Endodermal cell (in vitro differentiated cells): ENCODE results near the gene NUMBL. TPM values are rescaled to one million over a fixed set of nuclear protein-coding genes. Genes with fewer than 3 reads are reported as not detected.

Experiments
- DNase-seq: peaks from one replicate; pipeline ENCODE4 v3.0.0-alpha.2; 2017
- H3K27ac ChIP-seq: 2 replicates; pipeline ENCODE4 v1.5.1; 2013; ENCODE audit warnings: mild to moderate bottlenecking, low read depth, low read length, moderate library complexity
- H3K27me3 ChIP-seq: 2 replicates; pipeline ENCODE4 v1.6.1; 2013; ENCODE audit warnings: mild to moderate bottlenecking, low read length, moderate library complexity; ENCODE audit not compliant: insufficient read depth, control insufficient read depth, poor library complexity, severe bottlenecking
- H3K36me3 ChIP-seq: 2 replicates; pipeline ENCODE4 v1.7.0; 2013; ENCODE audit warnings: mild to moderate bottlenecking, low read length, moderate library complexity; ENCODE audit not compliant: control insufficient read depth, insufficient read depth
- H3K4me1 ChIP-seq: one replicate; pipeline ENCODE4 v1.7.0; 2013; ENCODE audit warnings: low read length; ENCODE audit not compliant: control insufficient read depth, insufficient read depth
- H3K4me3 ChIP-seq: 2 replicates; pipeline ENCODE4 v1.5.1; 2013; ENCODE audit warnings: mild to moderate bottlenecking, low read length, moderate library complexity
- H3K9ac ChIP-seq: 2 replicates; pipeline ENCODE4 v1.6.1; 2013; ENCODE audit warnings: mild to moderate bottlenecking, low read length, moderate library complexity; ENCODE audit not compliant: poor library complexity, severe bottlenecking; ENCODE audit errors: extremely low read depth
- H3K9me3 ChIP-seq: 2 replicates; pipeline ENCODE4 v1.6.1; 2013; ENCODE audit warnings: mild to moderate bottlenecking, low read length, moderate library complexity; ENCODE audit not compliant: control insufficient read depth
- H3K27ac Mint-ChIP-seq: 2 replicates; pipeline ENCODE4 v1.8.0; 2020; ENCODE audit warnings: mixed read lengths
- H3K27me3 Mint-ChIP-seq: 2 replicates; pipeline ENCODE4 v1.8.0; 2021; ENCODE audit warnings: mild to moderate bottlenecking, mixed read lengths; ENCODE audit not compliant: insufficient read depth
- H3K36me3 Mint-ChIP-seq: 2 replicates; pipeline ENCODE4 v1.8.0; 2020; ENCODE audit warnings: low read depth, mixed read lengths
- H3K4me1 Mint-ChIP-seq: 2 replicates; pipeline ENCODE4 v1.8.0; 2020; ENCODE audit warnings: mixed read lengths
- H3K4me3 Mint-ChIP-seq: 2 replicates; pipeline ENCODE4 v1.8.0; 2020; ENCODE audit warnings: mild to moderate bottlenecking, moderate library complexity, mixed read lengths
- H3K9me3 Mint-ChIP-seq: 2 replicates; pipeline ENCODE4 v1.8.0; 2020; ENCODE audit warnings: mild to moderate bottlenecking, mixed read lengths
- WGBS, 2 experiments: methylation state at CpG; one replicate each; pipeline versions ENCODE4 v1.1.5 to v1.1.7; 2013; ENCODE audit warnings: missing lambda C conversion rate in 2 of 2, mixed read lengths in 1 of 2; ENCODE audit not compliant: insufficient coverage in 1 of 2, insufficient read length in 1 of 2; 5-methylcytosine and 5-hydroxymethylcytosine counted together
- total RNA-seq, 2 donors: library from RNA; stranded (reverse); fragmentation: NEBNext Ultra II Directional in 1 of 2; extraction: Animal tissue kit (Norgen Biotek cat#: 25700) in 1 of 2; gene quantifications; 2 replicates in 1 of 2; 3 replicates in 1 of 2; pipeline ENCODE4 v1.2.1, GENCODE V29; 2021
- TF ChIP-seq, protein P1 (sequence below): fragments of 200-600 bp; sonication (generic); conservative IDR thresholded peaks from 2 replicates; pipeline ENCODE4 v1.5.0; 2021; ENCODE audit warnings: antibody characterized with exemption, mild to moderate bottlenecking

NUMBL gene
- total RNA-seq, 2 donors from 2014 or later: 32.7 to 46.9 TPM

DNA sequence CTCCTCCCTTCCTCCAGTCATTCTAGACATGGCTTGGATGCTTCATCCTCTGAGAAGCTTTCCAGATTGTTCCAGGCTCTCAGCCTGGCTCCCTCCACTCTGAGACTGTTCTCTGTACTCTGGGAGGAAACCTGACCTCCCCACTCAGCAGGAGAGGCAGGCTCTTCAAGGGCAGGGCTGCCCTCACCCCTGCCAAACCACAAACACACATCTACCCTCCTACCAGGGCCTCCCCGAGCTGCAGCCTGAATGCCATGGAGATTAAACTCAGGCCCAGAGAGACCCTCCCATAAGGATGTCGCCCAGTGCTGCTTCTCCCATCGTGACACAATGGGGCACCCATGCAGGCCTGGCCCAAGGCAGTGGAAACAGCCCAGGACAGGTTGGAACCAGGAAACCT, 16.2 kb downstream of the NUMBL start:
- Histone ChIP-seq H3K4me1 (no peaks in the 10 kb centered on the region), H3K36me3 (peaks cover 76% of the 10 kb centered on the region), H3K9ac (no peak overlapping the region), H3K4me3 (no peak overlapping the region), H3K27ac (no peak overlapping the region), H3K27me3 (no peaks in the 10 kb centered on the region), H3K9me3 (no peaks in the 10 kb centered on the region)
- no peaks in the 10 kb centered on the region for H3K9me3 Mint-ChIP-seq
- DNase-seq: no peak
- WGBS, 2 experiments: 93 to 94% methylated on average over 2 to 3 of the region's 3 CpGs
- H3K4me3 Mint-ChIP-seq: no peak overlapping the region
- no peaks in the 10 kb centered on the region for H3K4me1 Mint-ChIP-seq
- peaks cover 50% of the 10 kb centered on the region for H3K36me3 Mint-ChIP-seq
- TF ChIP-seq, protein P1, sequence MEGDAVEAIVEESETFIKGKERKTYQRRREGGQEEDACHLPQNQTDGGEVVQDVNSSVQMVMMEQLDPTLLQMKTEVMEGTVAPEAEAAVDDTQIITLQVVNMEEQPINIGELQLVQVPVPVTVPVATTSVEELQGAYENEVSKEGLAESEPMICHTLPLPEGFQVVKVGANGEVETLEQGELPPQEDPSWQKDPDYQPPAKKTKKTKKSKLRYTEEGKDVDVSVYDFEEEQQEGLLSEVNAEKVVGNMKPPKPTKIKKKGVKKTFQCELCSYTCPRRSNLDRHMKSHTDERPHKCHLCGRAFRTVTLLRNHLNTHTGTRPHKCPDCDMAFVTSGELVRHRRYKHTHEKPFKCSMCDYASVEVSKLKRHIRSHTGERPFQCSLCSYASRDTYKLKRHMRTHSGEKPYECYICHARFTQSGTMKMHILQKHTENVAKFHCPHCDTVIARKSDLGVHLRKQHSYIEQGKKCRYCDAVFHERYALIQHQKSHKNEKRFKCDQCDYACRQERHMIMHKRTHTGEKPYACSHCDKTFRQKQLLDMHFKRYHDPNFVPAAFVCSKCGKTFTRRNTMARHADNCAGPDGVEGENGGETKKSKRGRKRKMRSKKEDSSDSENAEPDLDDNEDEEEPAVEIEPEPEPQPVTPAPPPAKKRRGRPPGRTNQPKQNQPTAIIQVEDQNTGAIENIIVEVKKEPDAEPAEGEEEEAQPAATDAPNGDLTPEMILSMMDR: no peak
- no peak overlapping the region for H3K27ac Mint-ChIP-seq
- H3K27me3 Mint-ChIP-seq: no peaks in the 10 kb centered on the region

DNA sequence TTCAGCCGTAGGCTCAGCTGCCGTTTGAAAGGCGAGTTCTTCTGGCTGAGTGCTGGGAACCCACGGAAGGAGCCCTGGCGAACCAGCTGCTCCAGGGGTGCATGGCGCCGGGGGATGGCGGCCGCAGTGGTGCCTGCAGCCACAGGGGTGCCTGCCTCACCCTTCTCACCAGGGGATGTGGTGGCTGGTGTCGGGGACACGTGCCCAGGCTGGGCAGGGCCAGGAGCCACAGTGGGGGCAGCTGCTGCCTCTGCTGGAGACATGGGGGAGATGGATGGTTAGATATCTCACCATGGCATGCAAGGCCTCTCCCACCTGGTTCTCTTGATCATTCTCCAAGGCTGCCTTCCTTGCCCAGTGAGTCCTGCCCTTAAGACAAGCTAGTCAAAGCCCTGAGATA, 17.1 kb downstream of the NUMBL start:
- no peak for DNase-seq
- Histone ChIP-seq H3K36me3 (peaks cover 80% of the 10 kb centered on the region), H3K9ac (no peak overlapping the region), H3K4me1 (no peaks in the 10 kb centered on the region), H3K27ac (no peak overlapping the region), H3K4me3 (no peak overlapping the region), H3K9me3 (no peaks in the 10 kb centered on the region), H3K27me3 (no peaks in the 10 kb centered on the region)
- 89 to 90% methylated on average over 6 to 11 of the region's 11 CpGs for WGBS, 2 experiments
- H3K4me1 Mint-ChIP-seq: no peaks in the 10 kb centered on the region
- no peak overlapping the region for H3K4me3 Mint-ChIP-seq
- TF ChIP-seq, protein P1: no peak
- no peaks in the 10 kb centered on the region for H3K9me3 Mint-ChIP-seq
- no peak overlapping the region for H3K27ac Mint-ChIP-seq
- H3K27me3 Mint-ChIP-seq: no peaks in the 10 kb centered on the region
- peaks cover 55% of the 10 kb centered on the region for H3K36me3 Mint-ChIP-seq

DNA sequence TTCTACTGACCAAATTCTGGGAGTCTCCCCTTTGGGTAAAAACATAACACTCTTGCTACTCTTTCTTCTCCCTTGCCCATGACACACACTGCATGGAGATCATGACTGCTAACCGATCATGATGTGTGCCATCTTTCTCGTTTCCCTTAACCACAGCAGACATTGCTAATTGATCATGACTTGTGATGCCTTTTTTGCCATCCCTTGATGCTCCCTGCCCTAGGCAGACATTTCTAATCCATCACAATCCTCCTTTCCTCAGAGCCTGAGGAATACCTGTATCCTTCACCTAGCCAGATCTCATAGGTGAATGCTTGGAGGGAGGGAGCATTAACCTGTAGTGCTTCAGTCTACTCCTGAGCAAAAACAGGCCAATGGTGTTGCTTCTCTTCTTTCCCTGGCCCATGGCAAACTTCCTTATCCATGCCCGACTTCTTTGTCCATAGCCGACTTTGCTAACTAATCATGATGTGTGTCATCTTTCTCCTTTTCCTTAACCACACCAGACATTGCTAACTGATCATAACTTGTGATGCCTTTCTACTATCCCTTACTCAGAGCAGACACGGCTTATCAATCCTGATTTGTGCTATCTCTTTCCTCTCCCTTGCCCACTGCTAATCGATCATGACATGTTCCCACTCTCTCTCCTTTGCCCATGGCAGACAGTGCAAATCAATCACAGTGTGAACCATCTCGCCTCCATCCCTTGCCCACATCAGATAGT, 17.7 kb downstream of the NUMBL start:
- WGBS, 2 experiments: 94% methylated on average over 7 of the region's 7 CpGs
- peaks cover 53% of the 10 kb centered on the region for H3K36me3 Mint-ChIP-seq
- no peak overlapping the region for H3K4me3 Mint-ChIP-seq
- Histone ChIP-seq H3K4me1 (no peaks in the 10 kb centered on the region), H3K27me3 (no peaks in the 10 kb centered on the region), H3K9ac (no peak overlapping the region), H3K4me3 (no peak overlapping the region), H3K9me3 (no peaks in the 10 kb centered on the region), H3K27ac (no peak overlapping the region), H3K36me3 (peaks cover 76% of the 10 kb centered on the region)
- DNase-seq: no peak
- H3K27me3 Mint-ChIP-seq: no peaks in the 10 kb centered on the region
- no peak overlapping the region for H3K27ac Mint-ChIP-seq
- TF ChIP-seq, protein P1: no peak
- no peaks in the 10 kb centered on the region for H3K4me1 Mint-ChIP-seq
- H3K9me3 Mint-ChIP-seq: no peaks in the 10 kb centered on the region
